SK-N-SH (cell line): ENCODE data around the gene ELMO1. TPM values are rescaled to one million over a fixed set of nuclear protein-coding genes. Genes with fewer than 3 reads are reported as not detected.

Source experiments
- CTCF ChIA-PET: fragments of 300-600, 350-600 bp; formaldehyde crosslinking; extraction: SDS; loops from one replicate; lab custom pipeline; 2021; lab: Yijun Ruan, JAX
- POLR2A ChIA-PET: fragments of 350-600 bp; sonication (Branson Sonifier 250); formaldehyde crosslinking; extraction: SDS; loops from one replicate; lab custom pipeline; 2020; ENCODE audit warnings: antibody characterized with exemption, inconsistent platforms; lab: Yijun Ruan, JAX
- DNase-seq: peaks from one replicate; pipeline ENCODE4 v3.0.0; 2012
- H2AFZ ChIP-seq: fragments of 200-600 bp; sonication (generic); 2 replicates; pipeline ENCODE4 v1.8.1; 2016; ENCODE audit warnings: antibody characterized with exemption, mild to moderate bottlenecking, low read depth
- H3F3A ChIP-seq: fragments of 200-600 bp; sonication (generic); replicated peaks from 2 replicates; pipeline ENCODE3; 2016; ENCODE audit warnings: antibody characterized with exemption, mild to moderate bottlenecking; ENCODE audit not compliant: insufficient read depth
- H3K27ac ChIP-seq, 2 experiments: fragments of 200-500 bp in 1 of 2; fragments of 200-600 bp in 1 of 2; sonication (Bioruptor generic) in 1 of 2; sonication (generic), shearing (Covaris generic) in 1 of 2; 2 replicates each; pipeline versions ENCODE4 v1.5.1 to v1.6.1; 2014 to 2016; ENCODE audit warnings: low read depth in 2 of 2, inconsistent platforms in 1 of 2, low read length in 1 of 2, mild to moderate bottlenecking in 1 of 2, mixed read lengths in 1 of 2
- H3K27me3 ChIP-seq: fragments of 200-600 bp; sonication (generic), shearing (Covaris generic); 2 replicates; pipeline ENCODE4 v1.6.1; 2016; ENCODE audit warnings: mixed run types; ENCODE audit not compliant: insufficient read depth
- H3K36me3 ChIP-seq, 2 experiments: fragments of 200-500 bp in 1 of 2; fragments of 200-600 bp in 1 of 2; sonication (Bioruptor generic) in 1 of 2; sonication (generic) in 1 of 2; replicated peaks in 1 of 2; 2 replicates each; pipeline versions ENCODE3 to v1.5.1; 2014 to 2016; ENCODE audit warnings: low read length in 1 of 2, mild to moderate bottlenecking in 1 of 2; ENCODE audit not compliant: insufficient read depth in 2 of 2, control insufficient read depth in 1 of 2
- H3K4me1 ChIP-seq, 2 experiments: fragments of 200-500 bp in 1 of 2; fragments of 200-600 bp in 1 of 2; sonication (Bioruptor generic) in 1 of 2; sonication (generic), shearing (Covaris generic) in 1 of 2; 2 replicates each; pipeline versions ENCODE4 v1.5.1 to v1.6.1; 2014 to 2016; ENCODE audit warnings: low read depth in 1 of 2, low read length in 1 of 2, mixed run types in 1 of 2; ENCODE audit not compliant: insufficient read depth in 2 of 2, control insufficient read depth in 1 of 2
- H3K4me2 ChIP-seq: fragments of 200-600 bp; sonication (generic), shearing (Covaris generic); 2 replicates; pipeline ENCODE4 v1.6.1; 2017; ENCODE audit warnings: mixed run types
- H3K4me3 ChIP-seq, 2 experiments: fragments of 200-500 bp in 1 of 2; fragments of 200-600 bp in 1 of 2; sonication (Bioruptor generic) in 1 of 2; sonication (generic), shearing (Covaris generic) in 1 of 2; 2 replicates each; pipeline versions ENCODE4 v1.5.1 to v1.8.1; 2014 to 2016; ENCODE audit warnings: low read depth in 2 of 2, inconsistent platforms in 1 of 2, low read length in 1 of 2, mild to moderate bottlenecking in 1 of 2, mixed read lengths in 1 of 2, moderate library complexity in 1 of 2
- H3K79me2 ChIP-seq: fragments of 200-600 bp; sonication (generic); 2 replicates; pipeline ENCODE4 v1.8.1; 2017; ENCODE audit warnings: mild to moderate bottlenecking; ENCODE audit not compliant: insufficient read depth
- H3K9ac ChIP-seq: fragments of 200-600 bp; sonication (generic); 2 replicates; pipeline ENCODE4 v1.6.1; 2017; ENCODE audit warnings: mixed run types
- H3K9me2 ChIP-seq: fragments of 200-600 bp; sonication (generic); 2 replicates; pipeline ENCODE4 v1.6.1; 2017; ENCODE audit warnings: mixed run types
- H3K9me3 ChIP-seq: fragments of 200-600 bp; sonication (generic); 2 replicates; pipeline ENCODE4 v1.6.1; 2017; ENCODE audit warnings: mixed run types, mild to moderate bottlenecking, moderate library complexity
- H4K20me1 ChIP-seq: fragments of 200-600 bp; sonication (generic); 2 replicates; pipeline ENCODE4 v1.6.1; 2017; ENCODE audit warnings: mild to moderate bottlenecking, mixed run types; ENCODE audit not compliant: insufficient read depth
- ELF1 ChIP-seq: IDR thresholded peaks from 2 replicates; pipeline ENCODE4 v1.4.0; 2012
- FOXJ3 ChIP-seq: sonication (generic); formaldehyde crosslinking; IDR thresholded peaks from 2 replicates; pipeline ENCODE4 v1.5.1; 2020; ENCODE audit warnings: mild to moderate bottlenecking, missing genetic modification reagents
- FOXM1 ChIP-seq: IDR thresholded peaks from 2 replicates; pipeline ENCODE4 v1.4.0; 2012; ENCODE audit warnings: low read depth, mild to moderate bottlenecking
- GATA2 ChIP-seq: sonication (generic); formaldehyde crosslinking; IDR thresholded peaks from 2 replicates; pipeline ENCODE4 v1.5.0; 2020; ENCODE audit warnings: mild to moderate bottlenecking, missing genetic modification reagents
- IRF3 ChIP-seq: fragments of 150-350 bp; IDR thresholded peaks from 2 replicates; pipeline ENCODE4 v1.6.1; 2016; ENCODE audit warnings: mild to moderate bottlenecking, low read depth, low read length
- JUND ChIP-seq: IDR thresholded peaks from 2 replicates; pipeline ENCODE4 v1.4.0; 2012
- MAX ChIP-seq: IDR thresholded peaks from 2 replicates; pipeline ENCODE4 v1.4.0; 2012; ENCODE audit warnings: low read depth
- MEF2A ChIP-seq: IDR thresholded peaks from 2 replicates; pipeline ENCODE4 v1.4.0; 2012; ENCODE audit warnings: low read depth, borderline replicate concordance
- NRF1 ChIP-seq: IDR thresholded peaks from 2 replicates; pipeline ENCODE4 v1.6.1; 2012; ENCODE audit warnings: low read depth, mild to moderate bottlenecking, low read length
- POLR2AphosphoS5 ChIP-seq: IDR thresholded peaks from 2 replicates; pipeline ENCODE4 v1.6.1; 2012; ENCODE audit warnings: low read depth, low read length
- RCOR1 ChIP-seq: fragments of 150-350 bp; IDR thresholded peaks from 2 replicates; pipeline ENCODE4 v1.6.1; 2017; ENCODE audit warnings: antibody characterized with exemption, low read length
- REST ChIP-seq: IDR thresholded peaks from 2 replicates; pipeline ENCODE4 v1.6.1; 2012; ENCODE audit warnings: mild to moderate bottlenecking, low read depth, low read length, moderate library complexity
- RFX5 ChIP-seq: IDR thresholded peaks from 2 replicates; pipeline ENCODE4 v1.6.1; 2012; ENCODE audit warnings: mild to moderate bottlenecking, improper control_type of control experiment, low read length
- RXRA ChIP-seq: IDR thresholded peaks from 2 replicates; pipeline ENCODE4 v1.4.0; 2012; ENCODE audit warnings: low read depth, mild to moderate bottlenecking, borderline replicate concordance
- SMC3 ChIP-seq: IDR thresholded peaks from 2 replicates; pipeline ENCODE4 v1.6.1; 2012; ENCODE audit warnings: low read depth, low read length, improper control_type of control experiment
- TCF12 ChIP-seq: IDR thresholded peaks from 2 replicates; pipeline ENCODE4 v1.4.0; 2012
- TEAD4 ChIP-seq: IDR thresholded peaks from 2 replicates; pipeline ENCODE4 v1.4.0; 2012; ENCODE audit warnings: mild to moderate bottlenecking, borderline replicate concordance; ENCODE audit not compliant: insufficient read depth
- YY1 ChIP-seq: IDR thresholded peaks from 2 replicates; pipeline ENCODE4 v1.4.0; 2012; ENCODE audit warnings: low read depth, mild to moderate bottlenecking
- WGBS: methylation state at CpG from one replicate; pipeline ENCODE4 v1.1.6; 2017; ENCODE audit warnings: low lambda C conversion rate; 5-methylcytosine and 5-hydroxymethylcytosine counted together
- polyA plus RNA-seq, 3 experiments: library from polyadenylated mRNA; depleted of rRNA; stranded (reverse); fragments of >200 nt; gene quantifications; 2 replicates each; pipeline ENCODE4 v1.2.3, GENCODE V29; 2012

The ELMO1 gene
- polyA plus RNA-seq, 1 of the 3 experiments (the other 2 are of a cell fraction) = 0.64 TPM

- DNase-seq = no peak
- no peak overlapping the region for H3K4me2 ChIP-seq
- POLR2A ChIA-PET = no interaction called here
Observed at GRCh38 chr7:36999626-37000485, 448.8 kb downstream of the ELMO1 start.

GRCh38 chr7:36995776-36996175 lies 452.9 kb downstream of the ELMO1 start:
- Histone ChIP-seq H4K20me1 (no peaks in the 10 kb centered on the region), H2AFZ (no peak overlapping the region), H3K36me3 (no peaks in the 10 kb centered on the region), H3K27me3 (no peaks in the 10 kb centered on the region), H3K4me2 (no peak overlapping the region), H3K4me3 (no peak overlapping the region), H3K27ac (no peak overlapping the region), H3K9me3 (no peaks in the 10 kb centered on the region), H3K79me2 (no peaks in the 10 kb centered on the region), H3K4me1 (peaks cover 0 to 2% of the 10 kb centered on the region in 2 experiments; a peak in 1 of 4 replicates), H3K9me2 (no peaks in the 10 kb centered on the region), H3K9ac (no peak overlapping the region), H3F3A (no peaks in the 10 kb centered on the region)
- ChIA-PET CTCF (interaction anchor here (0.7 to 24.0 kb wide), 8 partner anchors 9 to 203 kb away, joined by 3 to 460 read pairs (median 4); no protein-coding TSS in a partner anchor), POLR2A (no interaction called here)
- no peak for DNase-seq
- WGBS = 18% methylated on average over 2 of the region's 2 CpGs
- TF ChIP-seq TEAD4 (no peak), RXRA (no peak), YY1 (no peak), SMC3 (no peak), RCOR1 (no peak), IRF3 (no peak), TCF12 (no peak), REST (no peak), GATA2 (CRISPR knock-in tag) (no peak), POLR2AphosphoS5 (no peak), FOXM1 (no peak), FOXJ3 (CRISPR knock-in tag) (no peak), ELF1 (no peak), JUND (no peak), MAX (no peak), NRF1 (no peak), MEF2A (no peak)

More at GRCh38 chr7:36999626-37000485, 448.8 kb downstream of the ELMO1 start:
- Histone ChIP-seq H3K27me3 (no peaks in the 10 kb centered on the region), H3F3A (no peaks in the 10 kb centered on the region), H3K9me2 (no peaks in the 10 kb centered on the region), H3K4me3 (no peak overlapping the region), H3K79me2 (no peaks in the 10 kb centered on the region), H3K4me1 (no peaks in the 10 kb centered on the region), H3K27ac (no peak overlapping the region), H3K9ac (no peak overlapping the region), H4K20me1 (no peaks in the 10 kb centered on the region), H2AFZ (no peak overlapping the region), H3K36me3 (no peaks in the 10 kb centered on the region), H3K9me3 (no peaks in the 10 kb centered on the region)
- TF ChIP-seq MAX (no peak), RFX5 (no peak), RXRA (no peak)
- CTCF ChIA-PET = interaction anchor here (1.3 to 6.0 kb wide), 5 partner anchors 13 to 512 kb away, joined by 3 to 65 read pairs (median 4); no protein-coding TSS in a partner anchor
- WGBS = 35% methylated on average over 9 of the region's 9 CpGs
